GM23338 (cell line): ENCODE results near the gene CYP27A1. TPM values are rescaled to one million over a fixed set of nuclear protein-coding genes. Genes with fewer than 3 reads are reported as not detected.

Experiments
- ATAC-seq: fragments of 200-7000 bp; cut with Tn5 transposase; 3 replicates; pipeline ENCODE4 v1.9.1; 2020
- DNase-seq: peaks from one replicate; pipeline ENCODE4 v3.0.0-alpha.2; 2015; ENCODE audit warnings: low spot score
- H2AFZ ChIP-seq: fragments of 200-600 bp; sonication (generic); 2 replicates; pipeline ENCODE4 v1.8.0; 2016; ENCODE audit warnings: antibody characterized with exemption, mild to moderate bottlenecking, moderate library complexity
- H3F3A ChIP-seq: fragments of 200-600 bp; sonication (generic); replicated peaks from 2 replicates; pipeline ENCODE4 v1.8.0; 2017; ENCODE audit warnings: antibody characterized with exemption, mixed run types, low read depth
- H3K27ac ChIP-seq: fragments of 200-600 bp; sonication (generic); 2 replicates; pipeline ENCODE4 v1.6.1; 2016; ENCODE audit warnings: low read depth
- H3K27me3 ChIP-seq: fragments of 200-600 bp; sonication (generic); 2 replicates; pipeline ENCODE4 v1.8.0; 2016; ENCODE audit warnings: mild to moderate bottlenecking, mixed run types, moderate library complexity; ENCODE audit not compliant: insufficient read depth
- H3K36me3 ChIP-seq: fragments of 200-600 bp; sonication (generic); 2 replicates; pipeline ENCODE4 v1.8.0; 2016; ENCODE audit warnings: mild to moderate bottlenecking; ENCODE audit not compliant: insufficient read depth
- H3K4me1 ChIP-seq: fragments of 200-600 bp; sonication (generic); 2 replicates; pipeline ENCODE4 v1.8.0; 2016; ENCODE audit warnings: mild to moderate bottlenecking, moderate library complexity; ENCODE audit not compliant: insufficient read depth
- H3K4me2 ChIP-seq: fragments of 200-600 bp; sonication (generic); 2 replicates; pipeline ENCODE4 v1.7.1; 2017; ENCODE audit warnings: mixed run types
- H3K4me3 ChIP-seq: fragments of 200-600 bp; sonication (generic); 2 replicates; pipeline ENCODE4 v1.6.1; 2016; ENCODE audit warnings: mixed run types
- H3K79me2 ChIP-seq: fragments of 200-600 bp; sonication (generic); replicated peaks from 2 replicates; pipeline ENCODE4 v1.8.0; 2017; ENCODE audit warnings: mild to moderate bottlenecking; ENCODE audit not compliant: insufficient read depth
- H3K9me2 ChIP-seq: fragments of 200-600 bp; sonication (generic); 2 replicates; pipeline ENCODE4 v1.8.0; 2017; ENCODE audit not compliant: insufficient read depth
- H4K20me1 ChIP-seq: fragments of 200-600 bp; sonication (generic); replicated peaks from 2 replicates; pipeline ENCODE4 v1.8.0; 2017; ENCODE audit warnings: mild to moderate bottlenecking; ENCODE audit not compliant: insufficient read depth
- H3K27ac Mint-ChIP-seq: 2 replicates; pipeline ENCODE4 v1.8.0; 2020; ENCODE audit warnings: inconsistent platforms, mild to moderate bottlenecking, moderate library complexity, mixed read lengths
- H3K27me3 Mint-ChIP-seq: 3 replicates; pipeline ENCODE4 v1.8.0; 2022; ENCODE audit warnings: low read depth, mild to moderate bottlenecking, moderate library complexity, mixed read lengths, inconsistent platforms; ENCODE audit not compliant: insufficient read depth, poor library complexity
- H3K36me3 Mint-ChIP-seq: 3 replicates; pipeline ENCODE4 v1.8.0; 2021; ENCODE audit warnings: low read depth, mild to moderate bottlenecking, inconsistent platforms, moderate library complexity, mixed read lengths
- H3K4me1 Mint-ChIP-seq: 3 replicates; pipeline ENCODE4 v1.8.0; 2020; ENCODE audit warnings: mild to moderate bottlenecking, inconsistent platforms, mixed read lengths
- H3K4me3 Mint-ChIP-seq: 3 replicates; pipeline ENCODE4 v1.8.0; 2021; ENCODE audit warnings: moderate library complexity, mild to moderate bottlenecking, inconsistent platforms, mixed read lengths
- H3K9me3 Mint-ChIP-seq: 3 replicates; pipeline ENCODE4 v1.8.0; 2020; ENCODE audit warnings: moderate library complexity, mild to moderate bottlenecking, inconsistent platforms, mixed read lengths
- CREB1 ChIP-seq: fragments of 250-450 bp; sonication (Bioruptor Pico); IDR thresholded peaks from 2 replicates; pipeline ENCODE4 v1.5.0; 2020; ENCODE audit warnings: low read depth, mild to moderate bottlenecking, moderate library complexity
- ETS1 ChIP-seq: IDR thresholded peaks from 2 replicates; pipeline ENCODE4 v1.6.1; 2016; ENCODE audit warnings: antibody characterized with exemption
- EZH2 ChIP-seq: fragments of 200-600 bp; sonication (generic); IDR thresholded peaks from one replicate; pipeline ENCODE4 v1.8.0; 2017; ENCODE audit warnings: antibody characterized with exemption, mild to moderate bottlenecking, low read depth; ENCODE audit not compliant: unreplicated experiment
- EZH2phosphoT487 ChIP-seq: fragments of 200-600 bp; sonication (generic); IDR thresholded peaks from one replicate; pipeline ENCODE4 v1.8.1; 2018; ENCODE audit warnings: antibody characterized with exemption; ENCODE audit not compliant: unreplicated experiment
- JUNB ChIP-seq: IDR thresholded peaks from one replicate; pipeline ENCODE4 v1.6.1; 2016; ENCODE audit warnings: antibody characterized with exemption; ENCODE audit not compliant: unreplicated experiment
- NANOG ChIP-seq: IDR thresholded peaks from 2 replicates; pipeline ENCODE4 v1.6.1; 2016; ENCODE audit warnings: antibody characterized with exemption, borderline replicate concordance
- POLR2AphosphoS5 ChIP-seq: IDR thresholded peaks from 2 replicates; pipeline ENCODE4 v1.6.1; 2016; ENCODE audit warnings: antibody characterized with exemption, low read depth
- STAT1 ChIP-seq: IDR thresholded peaks from one replicate; pipeline ENCODE4 v1.6.1; 2016; ENCODE audit warnings: antibody characterized with exemption; ENCODE audit not compliant: unreplicated experiment
- ZNF114 ChIP-seq: fragments of 250-450 bp; sonication (Bioruptor Pico); IDR thresholded peaks from 2 replicates; pipeline ENCODE4 v1.5.0; 2020; ENCODE audit warnings: mild to moderate bottlenecking, moderate library complexity
- ZNF331 ChIP-seq: fragments of 250-450 bp; sonication (Bioruptor Pico); IDR thresholded peaks from 2 replicates; pipeline ENCODE4 v1.5.0; 2020; ENCODE audit warnings: low read depth, mild to moderate bottlenecking, moderate library complexity
- polyA plus RNA-seq: library from polyadenylated mRNA; unstranded; fragments of >200 nt; fragmentation: Nextera tagmentation; extraction: Ambion mirVana; gene quantifications from 2 replicates; pipeline ENCODE4 v1.2.1, GENCODE V29; 2016
- total RNA-seq: library from RNA; depleted of rRNA; stranded (reverse); fragments of >200 nt; shearing (Covaris generic); gene quantifications from 2 replicates; pipeline ENCODE4 v1.2.3, GENCODE V29; 2014
- TF ChIP-seq, protein P1 (sequence below), 2 experiments: fragments of 200-600 bp in 1 of 2; sonication (generic) in 1 of 2; conservative IDR thresholded peaks; 2 replicates each; pipeline versions ENCODE4 v1.5.1 to v1.6.1; 2016 to 2017; ENCODE audit warnings: antibody characterized with exemption in 2 of 2, low read depth in 2 of 2, mild to moderate bottlenecking in 2 of 2, moderate library complexity in 1 of 2
- TF ChIP-seq, protein P2 (sequence below): IDR thresholded peaks from one replicate; pipeline ENCODE4 v1.6.1; 2018; ENCODE audit warnings: antibody characterized with exemption; ENCODE audit not compliant: unreplicated experiment
- TF ChIP-seq, protein P3 (sequence below): fragments of 250-450 bp; sonication (Bioruptor Pico); IDR thresholded peaks from 2 replicates; pipeline ENCODE4 v1.5.0; 2020; ENCODE audit warnings: mild to moderate bottlenecking, moderate library complexity

The CYP27A1 gene
- total and polyA plus RNA-seq, 2 experiments from 2014 or later: 2.2 to 6.9 TPM

DNA sequence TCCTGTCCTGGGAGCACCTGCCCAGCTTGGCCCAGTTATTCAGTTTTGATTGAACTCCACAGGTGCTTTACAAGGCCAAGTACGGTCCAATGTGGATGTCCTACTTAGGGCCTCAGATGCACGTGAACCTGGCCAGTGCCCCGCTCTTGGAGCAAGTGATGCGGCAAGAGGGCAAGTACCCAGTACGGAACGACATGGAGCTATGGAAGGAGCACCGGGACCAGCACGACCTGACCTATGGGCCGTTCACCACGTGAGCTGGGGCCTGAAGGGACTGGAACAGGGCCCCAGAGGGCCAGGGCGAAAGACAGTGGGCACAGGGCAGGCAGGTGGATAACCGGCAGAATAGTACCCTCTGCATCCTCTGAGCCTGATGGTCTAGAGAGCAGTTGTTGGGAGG lies 27.6 kb downstream of the CYP27A1 start:
- Mint-ChIP-seq H3K36me3 (peaks cover 8% of the 10 kb centered on the region; the same call in 2 of the 3 replicates), H3K27me3 (peaks cover 2% of the 10 kb centered on the region), H3K4me3 (no peak overlapping the region), H3K9me3 (peaks cover 8% of the 10 kb centered on the region), H3K4me1 (peaks cover 16% of the 10 kb centered on the region), H3K27ac (no peak overlapping the region)
- no peak for DNase-seq
- Histone ChIP-seq H3K36me3 (peaks cover 2% of the 10 kb centered on the region; the same call in 1 of the 2 replicates), H3K27ac (no peak overlapping the region), H4K20me1 (no peaks in the 10 kb centered on the region), H2AFZ (no peak overlapping the region), H3F3A (no peaks in the 10 kb centered on the region), H3K79me2 (no peaks in the 10 kb centered on the region), H3K4me1 (peaks cover 17% of the 10 kb centered on the region; the same call in 1 of the 2 replicates), H3K4me2 (no peak overlapping the region), H3K4me3 (no peak overlapping the region), H3K27me3 (no peaks in the 10 kb centered on the region), H3K9me2 (no peaks in the 10 kb centered on the region)
- ATAC-seq: no peak
- TF ChIP-seq, protein P1, sequence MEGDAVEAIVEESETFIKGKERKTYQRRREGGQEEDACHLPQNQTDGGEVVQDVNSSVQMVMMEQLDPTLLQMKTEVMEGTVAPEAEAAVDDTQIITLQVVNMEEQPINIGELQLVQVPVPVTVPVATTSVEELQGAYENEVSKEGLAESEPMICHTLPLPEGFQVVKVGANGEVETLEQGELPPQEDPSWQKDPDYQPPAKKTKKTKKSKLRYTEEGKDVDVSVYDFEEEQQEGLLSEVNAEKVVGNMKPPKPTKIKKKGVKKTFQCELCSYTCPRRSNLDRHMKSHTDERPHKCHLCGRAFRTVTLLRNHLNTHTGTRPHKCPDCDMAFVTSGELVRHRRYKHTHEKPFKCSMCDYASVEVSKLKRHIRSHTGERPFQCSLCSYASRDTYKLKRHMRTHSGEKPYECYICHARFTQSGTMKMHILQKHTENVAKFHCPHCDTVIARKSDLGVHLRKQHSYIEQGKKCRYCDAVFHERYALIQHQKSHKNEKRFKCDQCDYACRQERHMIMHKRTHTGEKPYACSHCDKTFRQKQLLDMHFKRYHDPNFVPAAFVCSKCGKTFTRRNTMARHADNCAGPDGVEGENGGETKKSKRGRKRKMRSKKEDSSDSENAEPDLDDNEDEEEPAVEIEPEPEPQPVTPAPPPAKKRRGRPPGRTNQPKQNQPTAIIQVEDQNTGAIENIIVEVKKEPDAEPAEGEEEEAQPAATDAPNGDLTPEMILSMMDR (conservative IDR thresholded peaks at IDR 0.05; ENCODE audit: low read depth in 2 of 2): no peak
- TF ChIP-seq NANOG (no peak), EZH2 (no peak), ZNF331 (CRISPR knock-in tag) (no peak), ETS1 (no peak), ZNF114 (no peak), JUNB (no peak), EZH2phosphoT487 (no peak), CREB1 (no peak), STAT1 (no peak), POLR2AphosphoS5 (no peak)
- TF ChIP-seq, protein P2, sequence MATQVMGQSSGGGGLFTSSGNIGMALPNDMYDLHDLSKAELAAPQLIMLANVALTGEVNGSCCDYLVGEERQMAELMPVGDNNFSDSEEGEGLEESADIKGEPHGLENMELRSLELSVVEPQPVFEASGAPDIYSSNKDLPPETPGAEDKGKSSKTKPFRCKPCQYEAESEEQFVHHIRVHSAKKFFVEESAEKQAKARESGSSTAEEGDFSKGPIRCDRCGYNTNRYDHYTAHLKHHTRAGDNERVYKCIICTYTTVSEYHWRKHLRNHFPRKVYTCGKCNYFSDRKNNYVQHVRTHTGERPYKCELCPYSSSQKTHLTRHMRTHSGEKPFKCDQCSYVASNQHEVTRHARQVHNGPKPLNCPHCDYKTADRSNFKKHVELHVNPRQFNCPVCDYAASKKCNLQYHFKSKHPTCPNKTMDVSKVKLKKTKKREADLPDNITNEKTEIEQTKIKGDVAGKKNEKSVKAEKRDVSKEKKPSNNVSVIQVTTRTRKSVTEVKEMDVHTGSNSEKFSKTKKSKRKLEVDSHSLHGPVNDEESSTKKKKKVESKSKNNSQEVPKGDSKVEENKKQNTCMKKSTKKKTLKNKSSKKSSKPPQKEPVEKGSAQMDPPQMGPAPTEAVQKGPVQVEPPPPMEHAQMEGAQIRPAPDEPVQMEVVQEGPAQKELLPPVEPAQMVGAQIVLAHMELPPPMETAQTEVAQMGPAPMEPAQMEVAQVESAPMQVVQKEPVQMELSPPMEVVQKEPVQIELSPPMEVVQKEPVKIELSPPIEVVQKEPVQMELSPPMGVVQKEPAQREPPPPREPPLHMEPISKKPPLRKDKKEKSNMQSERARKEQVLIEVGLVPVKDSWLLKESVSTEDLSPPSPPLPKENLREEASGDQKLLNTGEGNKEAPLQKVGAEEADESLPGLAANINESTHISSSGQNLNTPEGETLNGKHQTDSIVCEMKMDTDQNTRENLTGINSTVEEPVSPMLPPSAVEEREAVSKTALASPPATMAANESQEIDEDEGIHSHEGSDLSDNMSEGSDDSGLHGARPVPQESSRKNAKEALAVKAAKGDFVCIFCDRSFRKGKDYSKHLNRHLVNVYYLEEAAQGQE: no peak
- TF ChIP-seq, protein P3, sequence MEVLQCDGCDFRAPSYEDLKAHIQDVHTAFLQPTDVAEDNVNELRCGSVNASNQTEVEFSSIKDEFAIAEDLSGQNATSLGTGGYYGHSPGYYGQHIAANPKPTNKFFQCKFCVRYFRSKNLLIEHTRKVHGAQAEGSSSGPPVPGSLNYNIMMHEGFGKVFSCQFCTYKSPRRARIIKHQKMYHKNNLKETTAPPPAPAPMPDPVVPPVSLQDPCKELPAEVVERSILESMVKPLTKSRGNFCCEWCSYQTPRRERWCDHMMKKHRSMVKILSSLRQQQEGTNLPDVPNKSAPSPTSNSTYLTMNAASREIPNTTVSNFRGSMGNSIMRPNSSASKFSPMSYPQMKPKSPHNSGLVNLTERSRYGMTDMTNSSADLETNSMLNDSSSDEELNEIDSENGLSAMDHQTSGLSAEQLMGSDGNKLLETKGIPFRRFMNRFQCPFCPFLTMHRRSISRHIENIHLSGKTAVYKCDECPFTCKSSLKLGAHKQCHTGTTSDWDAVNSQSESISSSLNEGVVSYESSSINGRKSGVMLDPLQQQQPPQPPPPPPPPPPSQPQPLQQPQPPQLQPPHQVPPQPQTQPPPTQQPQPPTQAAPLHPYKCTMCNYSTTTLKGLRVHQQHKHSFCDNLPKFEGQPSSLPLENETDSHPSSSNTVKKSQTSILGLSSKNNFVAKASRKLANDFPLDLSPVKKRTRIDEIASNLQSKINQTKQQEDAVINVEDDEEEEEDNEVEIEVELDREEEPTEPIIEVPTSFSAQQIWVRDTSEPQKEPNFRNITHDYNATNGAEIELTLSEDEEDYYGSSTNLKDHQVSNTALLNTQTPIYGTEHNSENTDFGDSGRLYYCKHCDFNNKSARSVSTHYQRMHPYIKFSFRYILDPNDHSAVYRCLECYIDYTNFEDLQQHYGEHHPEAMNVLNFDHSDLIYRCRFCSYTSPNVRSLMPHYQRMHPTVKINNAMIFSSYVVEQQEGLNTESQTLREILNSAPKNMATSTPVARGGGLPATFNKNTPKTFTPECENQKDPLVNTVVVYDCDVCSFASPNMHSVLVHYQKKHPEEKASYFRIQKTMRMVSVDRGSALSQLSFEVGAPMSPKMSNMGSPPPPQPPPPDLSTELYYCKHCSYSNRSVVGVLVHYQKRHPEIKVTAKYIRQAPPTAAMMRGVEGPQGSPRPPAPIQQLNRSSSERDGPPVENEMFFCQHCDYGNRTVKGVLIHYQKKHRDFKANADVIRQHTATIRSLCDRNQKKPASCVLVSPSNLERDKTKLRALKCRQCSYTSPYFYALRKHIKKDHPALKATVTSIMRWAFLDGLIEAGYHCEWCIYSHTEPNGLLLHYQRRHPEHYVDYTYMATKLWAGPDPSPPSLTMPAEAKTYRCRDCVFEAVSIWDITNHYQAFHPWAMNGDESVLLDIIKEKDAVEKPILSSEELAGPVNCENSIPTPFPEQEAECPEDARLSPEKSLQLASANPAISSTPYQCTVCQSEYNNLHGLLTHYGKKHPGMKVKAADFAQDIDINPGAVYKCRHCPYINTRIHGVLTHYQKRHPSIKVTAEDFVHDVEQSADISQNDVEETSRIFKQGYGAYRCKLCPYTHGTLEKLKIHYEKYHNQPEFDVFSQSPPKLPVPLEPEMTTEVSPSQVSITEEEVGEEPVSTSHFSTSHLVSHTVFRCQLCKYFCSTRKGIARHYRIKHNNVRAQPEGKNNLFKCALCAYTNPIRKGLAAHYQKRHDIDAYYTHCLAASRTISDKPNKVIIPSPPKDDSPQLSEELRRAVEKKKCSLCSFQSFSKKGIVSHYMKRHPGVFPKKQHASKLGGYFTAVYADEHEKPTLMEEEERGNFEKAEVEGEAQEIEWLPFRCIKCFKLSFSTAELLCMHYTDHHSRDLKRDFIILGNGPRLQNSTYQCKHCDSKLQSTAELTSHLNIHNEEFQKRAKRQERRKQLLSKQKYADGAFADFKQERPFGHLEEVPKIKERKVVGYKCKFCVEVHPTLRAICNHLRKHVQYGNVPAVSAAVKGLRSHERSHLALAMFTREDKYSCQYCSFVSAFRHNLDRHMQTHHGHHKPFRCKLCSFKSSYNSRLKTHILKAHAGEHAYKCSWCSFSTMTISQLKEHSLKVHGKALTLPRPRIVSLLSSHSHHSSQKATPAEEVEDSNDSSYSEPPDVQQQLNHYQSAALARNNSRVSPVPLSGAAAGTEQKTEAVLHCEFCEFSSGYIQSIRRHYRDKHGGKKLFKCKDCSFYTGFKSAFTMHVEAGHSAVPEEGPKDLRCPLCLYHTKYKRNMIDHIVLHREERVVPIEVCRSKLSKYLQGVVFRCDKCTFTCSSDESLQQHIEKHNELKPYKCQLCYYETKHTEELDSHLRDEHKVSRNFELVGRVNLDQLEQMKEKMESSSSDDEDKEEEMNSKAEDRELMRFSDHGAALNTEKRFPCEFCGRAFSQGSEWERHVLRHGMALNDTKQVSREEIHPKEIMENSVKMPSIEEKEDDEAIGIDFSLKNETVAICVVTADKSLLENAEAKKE (CRISPR knock-in tag): no peak
